ENCODE measurements around the gene GPC6.

GRCh38 chr13:93230261-93230855 lies 3.8 kb downstream of the GPC6 start:
- no peak for TF ChIP-seq CTCF (IDR thresholded peaks at IDR 0.05)
- no peak for TF ChIP-seq POLR2A (IDR thresholded peaks at IDR 0.05)

Measured in uterus (tissue), 2 donors.